Common myeloid progenitor, CD34-positive (primary cell): ENCODE results near the gene KDM1A.
"Not testable (repeated sequence)": the region's sequence is repeated elsewhere in the genome, so short reads cannot be mapped to it uniquely, and the experiment has no call there.

ENCODE experiments used
- CTCF ChIA-PET: fragments of 350-600 bp; sonication (Branson Sonifier 250); formaldehyde crosslinking; loops from one replicate; lab custom pipeline; 2021; ENCODE audit warnings: antibody characterized with exemption; lab: Charles Lee
- POLR2A ChIA-PET: fragments of 350-600 bp; sonication (Branson Sonifier 250); formaldehyde crosslinking; loops from one replicate; lab custom pipeline; 2021; ENCODE audit warnings: antibody characterized with exemption; lab: Charles Lee
- DNase-seq, 3 donors: peaks; one replicate each; pipeline versions ENCODE4 v3.0.0 to v3.0.0-alpha.2; 2013
- H3K27ac ChIP-seq, 2 experiments: 1 replicate in 1 of 2; 2 replicates in 1 of 2; pipeline ENCODE4 v1.7.0; 2013; ENCODE audit warnings: inconsistent platforms in 2 of 2, low read length in 2 of 2, mild to moderate bottlenecking in 2 of 2, low read depth in 1 of 2, moderate library complexity in 1 of 2; ENCODE audit not compliant: severe bottlenecking in 2 of 2, insufficient read depth in 1 of 2, poor library complexity in 1 of 2
- H3K27me3 ChIP-seq, 5 experiments: replicated peaks in 2 of 5; 1 replicate in 3 of 5; 2 replicates in 2 of 5; pipeline versions ENCODE4 v1.6.1 to v1.7.0; 2013; ENCODE audit warnings: low read length in 4 of 5, mild to moderate bottlenecking in 2 of 5, moderate library complexity in 2 of 5, inconsistent platforms in 1 of 5; ENCODE audit not compliant: insufficient read depth in 5 of 5, control insufficient read depth in 4 of 5
- H3K36me3 ChIP-seq, 4 experiments: 1 replicate in 2 of 4; 2 replicates in 2 of 4; pipeline versions ENCODE4 v1.6.1 to v1.7.0; 2013; ENCODE audit warnings: low read length in 3 of 4, control low read depth in 1 of 4, mild to moderate bottlenecking in 1 of 4; ENCODE audit not compliant: control insufficient read depth in 4 of 4, insufficient read depth in 4 of 4
- H3K4me1 ChIP-seq, 4 experiments: 1 replicate in 3 of 4; 2 replicates in 1 of 4; pipeline versions ENCODE4 v1.6.1 to v1.7.1; 2013; ENCODE audit warnings: low read length in 3 of 4, mild to moderate bottlenecking in 3 of 4, control low read depth in 1 of 4, inconsistent platforms in 1 of 4, moderate library complexity in 1 of 4; ENCODE audit not compliant: control insufficient read depth in 4 of 4, insufficient read depth in 4 of 4; ENCODE audit errors: control extremely low read depth in 1 of 4
- H3K4me3 ChIP-seq, 7 experiments: 1 replicate in 4 of 7; 2 replicates in 3 of 7; pipeline versions ENCODE4 v1.5.1 to v1.7.0; 2013; ENCODE audit warnings: mild to moderate bottlenecking in 7 of 7, low read length in 6 of 7, moderate library complexity in 6 of 7, inconsistent platforms in 2 of 7, low read depth in 2 of 7, control low read depth in 1 of 7; ENCODE audit not compliant: insufficient read depth in 4 of 7, control insufficient read depth in 1 of 7; ENCODE audit errors: extremely low read depth in 1 of 7
- H3K9me3 ChIP-seq, 5 experiments: 1 replicate in 4 of 5; 2 replicates in 1 of 5; pipeline versions ENCODE4 v1.6.1 to v1.7.1; 2013; ENCODE audit warnings: low read length in 4 of 5, mild to moderate bottlenecking in 2 of 5, inconsistent platforms in 1 of 5, low read depth in 1 of 5, moderate library complexity in 1 of 5; ENCODE audit not compliant: control insufficient read depth in 4 of 5, insufficient read depth in 2 of 5; ENCODE audit errors: control extremely low read depth in 1 of 5
- WGBS: methylation state at CpG from one replicate; pipeline ENCODE4 v1.1.5; 2013; ENCODE audit not compliant: insufficient coverage; 5-methylcytosine and 5-hydroxymethylcytosine counted together

Gene KDM1A

GRCh38 chr1:22995774-22996173, 23.5 kb upstream of the KDM1A start:
- H3K27ac ChIP-seq, result no peak overlapping the region
- no peak for DNase-seq
- no peak overlapping the region for H3K4me3 ChIP-seq
- CTCF ChIA-PET, result interaction anchor here (0.7 to 1.3 kb wide), 2 partner anchors 15 to 642 kb away, joined by 3 read pairs; no protein-coding TSS in a partner anchor
- H3K27me3 ChIP-seq, result no peaks in the 10 kb centered on the region
- POLR2A ChIA-PET, result interaction anchor here (0.6 kb wide), 1 partner anchor 23 kb away, joined by 3 read pairs; no protein-coding TSS in a partner anchor
- H3K36me3 ChIP-seq, result no peaks in the 10 kb centered on the region
- peaks cover 0 to 25% (median 5%) of the 10 kb centered on the region in 5 experiments for H3K9me3 ChIP-seq
- no peaks in the 10 kb centered on the region for H3K4me1 ChIP-seq

- CTCF ChIA-PET, H3K27ac ChIP-seq, H3K4me1 ChIP-seq, DNase-seq, H3K36me3 ChIP-seq, H3K27me3 ChIP-seq, POLR2A ChIA-PET, H3K4me3 ChIP-seq: not testable (repeated sequence)
- H3K9me3 ChIP-seq, result peaks cover 0 to 24% (median 5%) of the 10 kb centered on the region in 5 experiments
- 96% methylated on average over 2 of the region's 5 CpGs for WGBS
Measured at GRCh38 chr1:22997528-22997927, 21.7 kb upstream of the KDM1A start.

- POLR2A ChIA-PET, H3K27me3 ChIP-seq, CTCF ChIA-PET, DNase-seq, H3K4me1 ChIP-seq, H3K4me3 ChIP-seq, H3K36me3 ChIP-seq, H3K27ac ChIP-seq: not testable (repeated sequence)
- H3K9me3 ChIP-seq, result peaks cover 0 to 12% (median 5%) of the 10 kb centered on the region in 5 experiments
- WGBS, result 100% methylated on average over 2 of the region's 3 CpGs
Measured at GRCh38 chr1:23000133-23000532, 19.1 kb upstream of the KDM1A start.

- H3K9me3 ChIP-seq, H3K27ac ChIP-seq, DNase-seq, H3K27me3 ChIP-seq, CTCF ChIA-PET, H3K4me3 ChIP-seq, H3K36me3 ChIP-seq, H3K4me1 ChIP-seq, POLR2A ChIA-PET: not testable (repeated sequence)
- WGBS, result 98% methylated on average over 7 of the region's 7 CpGs
Measured at GRCh38 chr1:23002218-23002617, 17.1 kb upstream of the KDM1A start.

- DNase-seq, result no peak
- Histone ChIP-seq H3K4me1 (no peaks in the 10 kb centered on the region), H3K4me3 (no peak overlapping the region), H3K36me3 (no peaks in the 10 kb centered on the region), H3K9me3 (peaks cover 0 to 7% (median 5%) of the 10 kb centered on the region in 5 experiments), H3K27ac (no peak overlapping the region), H3K27me3 (peaks cover 0 to 2% (median 1%) of the 10 kb centered on the region in 5 experiments)
- POLR2A ChIA-PET, result no interaction called here
- 93% methylated on average over 3 of the region's 3 CpGs for WGBS
- CTCF ChIA-PET, result no interaction called here
Measured at GRCh38 chr1:23004112-23004511, 15.2 kb upstream of the KDM1A start.

GRCh38 chr1:23004769-23005168, 14.5 kb upstream of the KDM1A start:
- H3K27me3 ChIP-seq, H3K9me3 ChIP-seq, H3K4me1 ChIP-seq, DNase-seq, CTCF ChIA-PET, H3K36me3 ChIP-seq, POLR2A ChIA-PET, H3K27ac ChIP-seq, H3K4me3 ChIP-seq: not testable (repeated sequence)
- 71% methylated on average over 1 of the region's 3 CpGs for WGBS

GRCh38 chr1:23007106-23007505, 12.2 kb upstream of the KDM1A start:
- H3K27ac ChIP-seq, result no peak overlapping the region
- no peaks in the 10 kb centered on the region for H3K36me3 ChIP-seq
- WGBS, result 94% methylated on average over 3 of the region's 4 CpGs
- CTCF ChIA-PET, result interaction anchor here (0.7 kb wide), 1 partner anchor 28 kb away, joined by 5 read pairs; no protein-coding TSS in a partner anchor
- no peak for DNase-seq
- no peak overlapping the region for H3K4me3 ChIP-seq
- peaks cover 0 to 2% (median 1%) of the 10 kb centered on the region in 5 experiments for H3K27me3 ChIP-seq
- POLR2A ChIA-PET, result no interaction called here
- H3K9me3 ChIP-seq, result no peaks in the 10 kb centered on the region
- H3K4me1 ChIP-seq, result no peaks in the 10 kb centered on the region
